Mesothelial cell of epicardium (in vitro differentiated cells): ENCODE results near the gene MYBPC1. TPM values are rescaled to one million over a fixed set of nuclear protein-coding genes. Genes with fewer than 3 reads are reported as not detected.
"Not testable (repeated sequence)": the region's sequence is repeated elsewhere in the genome, so short reads cannot be mapped to it uniquely, and the experiment has no call there.

Source experiments
- DNase-seq, 2 experiments: peaks; one replicate each; pipeline ENCODE4 v3.0.0; 2021; ENCODE audit warnings: low spot score in 2 of 2; ENCODE audit not compliant: unreplicated experiment in 2 of 2
- H3K27ac Mint-ChIP-seq: 2 replicates; pipeline ENCODE4 v1.8.0; 2021; ENCODE audit warnings: mixed read lengths
- H3K27me3 Mint-ChIP-seq: 2 replicates; pipeline ENCODE4 v1.8.0; 2021; ENCODE audit warnings: low read depth, mixed read lengths
- H3K36me3 Mint-ChIP-seq: 2 replicates; pipeline ENCODE4 v1.8.0; 2021; ENCODE audit warnings: mixed read lengths
- H3K4me1 Mint-ChIP-seq: 2 replicates; pipeline ENCODE4 v1.8.0; 2021; ENCODE audit warnings: mixed read lengths
- H3K4me3 Mint-ChIP-seq: 2 replicates; pipeline ENCODE4 v1.8.0; 2021; ENCODE audit warnings: mild to moderate bottlenecking, moderate library complexity, mixed read lengths
- H3K9me3 Mint-ChIP-seq: 2 replicates; pipeline ENCODE4 v1.8.0; 2021; ENCODE audit warnings: mixed read lengths
- CTCF ChIP-seq: fragments of 200-600 bp; sonication (generic); IDR thresholded peaks from one replicate; pipeline ENCODE4 v1.5.0; 2021; ENCODE audit warnings: antibody characterized with exemption; ENCODE audit not compliant: unreplicated experiment
- total RNA-seq: library from RNA; stranded (reverse); gene quantifications from 3 replicates; pipeline ENCODE4 v1.2.1, GENCODE V29; 2021

The MYBPC1 gene
- total RNA-seq, 1 donor from 2014 or later = not detected

- peaks cover 16% of the 10 kb centered on the region for H3K27me3 Mint-ChIP-seq
- no peaks in the 10 kb centered on the region for H3K9me3 Mint-ChIP-seq
- no peaks in the 10 kb centered on the region for H3K36me3 Mint-ChIP-seq
- no peak overlapping the region for H3K27ac Mint-ChIP-seq
- no peak for DNase-seq
- TF ChIP-seq CTCF = no peak
- no peaks in the 10 kb centered on the region for H3K4me1 Mint-ChIP-seq
- H3K4me3 Mint-ChIP-seq = no peak overlapping the region
Observed at GRCh38 chr12:101680240-101680639, 85.5 kb downstream of the MYBPC1 start.

GRCh38 chr12:101680647-101681046 lies 85.9 kb downstream of the MYBPC1 start:
- Mint-ChIP-seq H3K27me3 (peaks cover 16% of the 10 kb centered on the region), H3K9me3 (no peaks in the 10 kb centered on the region), H3K36me3 (no peaks in the 10 kb centered on the region), H3K27ac (no peak overlapping the region), H3K4me1 (no peaks in the 10 kb centered on the region), H3K4me3 (no peak overlapping the region)
- no peak for TF ChIP-seq CTCF
- no peak for DNase-seq

- not testable (repeated sequence) for H3K36me3 Mint-ChIP-seq, H3K9me3 Mint-ChIP-seq, H3K4me1 Mint-ChIP-seq, DNase-seq, H3K27ac Mint-ChIP-seq, H3K4me3 Mint-ChIP-seq
- peaks cover 16% of the 10 kb centered on the region for H3K27me3 Mint-ChIP-seq
Observed at GRCh38 chr12:101681627-101682026, 86.9 kb downstream of the MYBPC1 start.

- no peak for DNase-seq
- Mint-ChIP-seq H3K36me3 (no peaks in the 10 kb centered on the region), H3K9me3 (no peaks in the 10 kb centered on the region)
Observed at GRCh38 chr12:101685092-101685491, 90.3 kb downstream of the MYBPC1 start.

GRCh38 chr12:101686176-101686575 lies 91.4 kb downstream of the MYBPC1 start:
- no peaks in the 10 kb centered on the region for H3K9me3 Mint-ChIP-seq
- peaks cover 5% of the 10 kb centered on the region for H3K27me3 Mint-ChIP-seq
- no peak for TF ChIP-seq CTCF
- H3K4me1 Mint-ChIP-seq = no peaks in the 10 kb centered on the region
- no peak overlapping the region for H3K27ac Mint-ChIP-seq
- no peaks in the 10 kb centered on the region for H3K36me3 Mint-ChIP-seq
- no peak overlapping the region for H3K4me3 Mint-ChIP-seq
- DNase-seq = no peak

More at GRCh38 chr12:101685092-101685491, 90.3 kb downstream of the MYBPC1 start:
- Mint-ChIP-seq H3K27me3 (peaks cover 10% of the 10 kb centered on the region), H3K27ac (no peak overlapping the region), H3K4me1 (no peaks in the 10 kb centered on the region), H3K4me3 (no peak overlapping the region)
- TF ChIP-seq CTCF = no peak

- Mint-ChIP-seq H3K27ac (no peak overlapping the region), H3K27me3 (peaks cover 5% of the 10 kb centered on the region), H3K9me3 (no peaks in the 10 kb centered on the region), H3K4me3 (no peak overlapping the region), H3K4me1 (no peaks in the 10 kb centered on the region), H3K36me3 (no peaks in the 10 kb centered on the region)
- no peak for DNase-seq
- no peak for TF ChIP-seq CTCF
Observed at GRCh38 chr12:101690544-101691098, 95.8 kb downstream of the MYBPC1 start.
